Stimulated activated CD8-positive, alpha-beta memory T cell treated with anti-CD3 and anti-CD28 coated beads, Interleukin-12 subunit alpha, Interleukin-12 subunit beta, amount 100 ng/mL, for 1 hour (primary cell): Measurements from ENCODE around the gene LAYN.

Experiments
- DNase-seq: peaks from one replicate; pipeline ENCODE4 v3.0.0-alpha.2; 2020; ENCODE audit warnings: low read depth

LAYN gene

DNA sequence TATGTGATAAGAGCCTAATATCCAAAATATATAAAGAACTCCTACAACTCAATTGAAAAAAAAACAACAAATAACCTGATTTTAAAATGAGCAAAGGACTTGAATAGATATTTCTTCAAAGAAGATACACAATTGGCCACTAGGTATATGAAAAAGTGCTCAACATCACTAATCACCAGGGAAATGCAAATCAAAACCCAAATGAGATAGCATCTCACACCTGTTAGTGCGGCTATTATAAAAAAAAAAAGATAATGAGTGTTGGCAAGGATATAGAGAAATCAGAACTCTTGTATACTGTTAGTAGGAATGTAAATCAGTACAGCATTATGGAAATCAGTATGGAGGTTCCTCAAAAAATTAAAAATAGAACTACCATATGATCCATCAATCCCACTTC is 55.8 kb downstream of the LAYN start:
- DNase-seq: no peak

- DNase-seq: no peak
Observed at GRCh38 chr11:111598148-111598547, 57.6 kb downstream of the LAYN start.

DNA sequence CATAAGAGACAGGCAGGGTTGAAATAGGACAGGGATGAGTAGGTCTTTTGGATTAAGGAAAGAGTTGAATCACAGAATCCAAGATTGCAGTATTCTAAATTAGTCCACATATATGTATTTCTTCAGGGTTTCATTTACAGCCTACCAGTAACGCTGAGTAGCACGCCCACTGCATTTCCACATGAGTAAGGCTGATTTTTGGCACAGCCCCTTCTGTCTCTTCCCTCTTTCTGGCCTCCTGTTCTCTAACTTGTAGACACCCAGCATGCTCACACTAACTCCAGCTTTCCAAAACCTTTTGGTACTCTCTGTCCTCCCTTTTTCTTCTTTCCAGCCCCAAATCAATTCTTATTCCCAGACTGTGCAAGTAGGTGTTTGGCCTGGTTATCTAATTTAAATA is 58.0 kb downstream of the LAYN start:
- DNase-seq: no peak

- DNase-seq: no peak
Observed at GRCh38 chr11:111601636-111601978, 61.1 kb downstream of the LAYN start.

DNA sequence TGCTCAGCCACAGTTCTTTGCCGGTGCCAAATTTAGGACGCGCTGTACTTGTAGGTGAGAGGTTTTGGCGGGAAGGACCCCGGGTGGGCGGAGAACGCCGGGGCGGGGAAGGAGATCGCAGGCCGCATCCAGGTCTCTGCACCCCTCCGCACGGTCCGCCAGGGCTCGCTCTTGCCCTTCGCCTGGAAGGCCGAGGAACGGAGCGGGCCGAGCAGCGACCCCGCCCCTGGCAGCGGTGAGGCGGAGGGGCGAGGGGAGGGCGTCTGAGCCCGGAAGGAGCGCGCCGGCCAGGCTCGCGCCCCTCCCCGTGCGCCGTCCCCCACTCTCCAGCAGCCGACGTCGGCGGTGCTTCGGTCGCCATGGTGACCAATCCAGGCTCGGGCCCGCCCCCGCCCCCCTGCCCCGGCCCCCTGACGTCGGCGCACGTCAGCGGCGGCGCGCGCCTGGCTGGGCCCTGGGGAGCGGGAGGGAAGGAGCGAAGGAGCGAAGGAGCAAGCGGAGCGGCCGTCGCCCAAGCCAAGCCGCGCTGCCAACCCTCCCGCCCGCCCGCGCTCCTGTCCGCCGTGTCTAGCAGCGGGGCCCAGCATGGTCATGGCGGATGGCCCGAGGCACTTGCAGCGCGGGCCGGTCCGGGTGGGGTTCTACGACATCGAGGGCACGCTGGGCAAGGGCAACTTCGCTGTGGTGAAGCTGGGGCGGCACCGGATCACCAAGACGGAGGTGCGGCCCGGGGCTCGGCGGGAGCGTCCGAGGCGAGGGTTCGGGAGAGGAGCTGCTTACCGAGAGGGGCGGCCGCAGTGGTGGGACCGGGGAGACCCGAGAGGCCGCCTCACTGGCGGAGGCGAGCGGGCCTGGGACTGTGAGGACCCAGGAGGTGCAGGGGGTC is 61.7 kb downstream of the LAYN start, which contains the start of gene SIK2:
Gene SIK2, plus strand, starts transcription at position 471 of the 886 bp plus-strand sequence. Its CDS starts 115 bp downstream, at position 586.
- peak; percentile 80 for DNase-seq

GRCh38 chr11:111602865-111603610 is 62.5 kb downstream of the LAYN start:
- DNase-seq: no peak

DNA sequence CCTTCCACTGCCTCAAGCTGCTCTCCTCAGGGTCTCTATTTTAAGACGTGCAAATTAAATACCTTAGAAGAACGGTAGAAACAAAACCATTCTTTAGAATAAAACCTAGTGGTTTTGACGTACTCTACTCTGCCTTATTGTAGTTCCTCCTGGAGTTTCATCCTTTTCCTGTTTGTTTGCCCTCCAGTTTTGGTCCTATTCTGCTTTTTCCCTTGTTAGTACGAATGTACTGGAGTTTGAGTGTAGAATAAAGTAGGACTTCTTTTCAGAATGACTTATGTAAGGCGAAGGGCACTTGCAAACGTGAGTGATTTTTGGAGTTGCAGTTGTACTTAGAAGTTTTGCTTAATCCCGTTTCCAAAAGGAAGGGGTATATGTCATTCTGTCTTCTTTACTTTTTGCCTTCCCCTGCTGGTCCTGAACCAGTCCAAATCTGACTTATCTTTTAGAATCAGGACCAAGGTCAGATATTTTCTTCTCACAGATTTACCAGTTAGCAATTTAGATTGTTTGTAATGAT is 63.2 kb downstream of the LAYN start:
- no peak for DNase-seq

DNA sequence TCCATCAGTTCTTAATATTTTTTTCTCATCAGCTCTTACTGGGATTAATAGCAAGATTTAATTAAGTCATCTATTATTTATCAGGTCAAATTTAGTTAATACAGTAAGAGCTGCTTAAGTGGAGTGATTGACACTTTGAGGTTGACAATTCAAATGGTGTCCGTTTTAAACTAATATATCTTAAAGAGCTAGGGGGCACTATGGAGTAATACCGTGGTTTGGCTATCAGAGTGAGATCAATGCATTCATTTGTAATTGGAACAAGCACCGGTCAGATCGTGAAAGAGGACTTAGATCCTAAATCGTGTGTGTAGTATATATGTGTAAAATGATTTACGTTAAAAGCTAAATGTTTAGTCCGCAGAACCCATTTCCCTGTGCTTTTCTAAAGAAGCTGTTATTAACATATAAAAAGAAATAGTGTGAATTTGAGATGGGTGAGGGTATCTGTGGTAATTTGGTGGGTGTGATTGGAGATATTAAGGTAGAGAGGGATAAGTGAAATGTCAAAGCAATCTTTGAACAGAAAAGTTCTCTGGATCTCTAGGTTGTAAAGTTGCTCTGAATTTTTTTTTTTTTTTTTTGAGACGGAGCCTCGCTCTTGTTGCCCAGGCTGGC is 64.0 kb downstream of the LAYN start:
- DNase-seq: no peak

GRCh38 chr11:111605681-111606080 is 65.2 kb downstream of the LAYN start:
- DNase-seq: no peak

- no peak for DNase-seq
Observed at GRCh38 chr11:111606986-111607385, 66.5 kb downstream of the LAYN start.

GRCh38 chr11:111607751-111608150 is 67.2 kb downstream of the LAYN start:
- no peak for DNase-seq
